Breast epithelium (tissue), 4 donors: ENCODE data around the gene KRT76. TPM values are rescaled to one million over a fixed set of nuclear protein-coding genes. Genes with fewer than 3 reads are reported as not detected.
"Not testable (repeated sequence)": the region's sequence is repeated elsewhere in the genome, so short reads cannot be mapped to it uniquely, and the experiment has no call there.

Experiments used
- DNase-seq, 2 donors: peaks; one replicate each; pipeline ENCODE4 v3.0.0-alpha.2; 2019; ENCODE audit warnings: low spot score in 2 of 2
- H3K27ac ChIP-seq, 2 donors: fragments of 200-600 bp; sonication (generic) in 1 of 2; one replicate each; pipeline ENCODE4 v1.5.1; 2016 to 2019; ENCODE audit warnings: mild to moderate bottlenecking in 1 of 2
- H3K27me3 ChIP-seq, 2 donors: fragments of 200-600 bp; sonication (generic) in 1 of 2; one replicate each; pipeline versions ENCODE4 v1.5.1 to v1.6.0; 2017 to 2019; ENCODE audit warnings: control low read depth in 1 of 2, mild to moderate bottlenecking in 1 of 2
- H3K36me3 ChIP-seq: fragments of 200-600 bp; one replicate; pipeline ENCODE4 v1.5.1; 2019
- H3K4me1 ChIP-seq, 2 donors: fragments of 200-600 bp; sonication (generic); one replicate each; pipeline ENCODE4 v1.5.1; 2016 to 2019; ENCODE audit warnings: control low read depth in 1 of 2
- H3K4me3 ChIP-seq, 3 donors: fragments of 200-600 bp; sonication (generic); 1 replicate in 2 of 3; 2 replicates in 1 of 3; pipeline ENCODE4 v1.5.1; 2016 to 2019; ENCODE audit warnings: mild to moderate bottlenecking in 3 of 3, moderate library complexity in 2 of 3
- H3K9me3 ChIP-seq, 2 donors: fragments of 200-600 bp; sonication (generic) in 1 of 2; one replicate each; pipeline ENCODE4 v1.5.1; 2016 to 2019; ENCODE audit warnings: control low read depth in 1 of 2
- POLR2A ChIP-seq: fragments of 450-650 bp; IDR thresholded peaks from one replicate; pipeline ENCODE4 v1.6.1; 2016; ENCODE audit warnings: antibody characterized with exemption, mild to moderate bottlenecking, moderate library complexity
- POLR2AphosphoS5 ChIP-seq, 3 donors: sonication (generic); formaldehyde crosslinking; IDR thresholded peaks; one replicate each; pipeline ENCODE4 v1.6.1; 2017; ENCODE audit warnings: antibody characterized with exemption in 3 of 3
- intact Hi-C: fragments of 100-400 bp; cut with DNase I; formaldehyde crosslinking; loops from one replicate; pipeline ENCODE4 v1.15.1; 2023; ENCODE audit warnings: low total_unique reads
- total RNA-seq, 3 donors: library from RNA; depleted of rRNA; stranded (reverse); fragments of >200 nt; gene quantifications; one replicate each; pipeline ENCODE4 v1.1.0, GENCODE V29; 2016
- TF ChIP-seq, protein P1 (sequence below), 3 donors: fragments of 450-650 bp; IDR thresholded peaks; one replicate each; pipeline ENCODE4 v1.5.1; 2016 to 2017; ENCODE audit warnings: antibody characterized with exemption in 3 of 3, mild to moderate bottlenecking in 3 of 3, moderate library complexity in 3 of 3

KRT76 gene
- total RNA-seq, 3 donors from 2014 or later = not detected

DNA sequence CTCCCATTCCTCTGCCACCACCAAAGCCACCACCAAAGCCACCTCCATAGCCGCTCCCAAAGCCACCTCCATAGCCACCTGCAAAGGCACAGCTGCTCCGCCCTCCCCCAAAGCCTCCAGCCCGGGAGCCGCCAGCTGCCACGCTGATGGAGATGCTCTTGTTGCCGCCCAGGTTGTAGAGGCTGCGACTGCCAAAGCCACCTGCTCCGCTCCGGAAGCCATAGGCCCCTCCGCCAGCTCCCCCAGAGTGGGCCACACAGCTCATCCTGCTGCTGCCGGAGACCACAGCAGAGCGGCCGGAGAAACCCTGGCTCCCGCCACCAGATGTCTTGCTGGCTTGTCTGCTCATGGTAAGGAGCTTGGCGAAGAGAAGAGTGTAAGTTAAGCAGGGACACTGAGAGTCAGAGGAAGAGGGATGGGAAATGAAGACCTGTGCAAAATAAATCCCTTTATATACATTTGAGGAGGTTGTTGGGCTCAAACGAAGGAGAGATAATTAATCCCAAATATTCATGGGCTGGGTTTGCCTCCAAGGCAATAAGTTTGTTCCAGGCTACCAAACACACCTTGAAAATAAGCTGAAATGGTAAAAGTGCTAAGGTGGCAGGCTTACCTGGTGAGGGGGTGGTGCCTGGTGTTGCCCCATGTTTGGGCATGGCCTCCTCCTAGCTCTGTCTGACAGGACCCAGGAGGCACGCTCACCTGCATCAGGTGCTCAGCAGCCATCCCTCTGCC, 18.7 kb upstream of the KRT76 start, which contains the start of gene KRT3:
Gene KRT3, minus strand, starts transcription at position 424 of the 735 bp plus-strand sequence. Its CDS starts 75 bp downstream, at position 349.
- Histone ChIP-seq H3K27ac (no peak within 1 kb of the TSS), H3K27me3 (no peaks in the 10 kb centered on the region), H3K9me3 (no peaks in the 10 kb centered on the region), H3K36me3 (no peaks in the 10 kb centered on the region), H3K4me1 (no peaks in the 10 kb centered on the region), H3K4me3 (no peak within 1 kb of the TSS)
- DNase-seq = no peak
- intact Hi-C loops = loop anchor here (10.0 kb wide), 1 partner anchor 49 kb away; the partner anchor contains the start of gene KRT78
- TF ChIP-seq, protein P1, sequence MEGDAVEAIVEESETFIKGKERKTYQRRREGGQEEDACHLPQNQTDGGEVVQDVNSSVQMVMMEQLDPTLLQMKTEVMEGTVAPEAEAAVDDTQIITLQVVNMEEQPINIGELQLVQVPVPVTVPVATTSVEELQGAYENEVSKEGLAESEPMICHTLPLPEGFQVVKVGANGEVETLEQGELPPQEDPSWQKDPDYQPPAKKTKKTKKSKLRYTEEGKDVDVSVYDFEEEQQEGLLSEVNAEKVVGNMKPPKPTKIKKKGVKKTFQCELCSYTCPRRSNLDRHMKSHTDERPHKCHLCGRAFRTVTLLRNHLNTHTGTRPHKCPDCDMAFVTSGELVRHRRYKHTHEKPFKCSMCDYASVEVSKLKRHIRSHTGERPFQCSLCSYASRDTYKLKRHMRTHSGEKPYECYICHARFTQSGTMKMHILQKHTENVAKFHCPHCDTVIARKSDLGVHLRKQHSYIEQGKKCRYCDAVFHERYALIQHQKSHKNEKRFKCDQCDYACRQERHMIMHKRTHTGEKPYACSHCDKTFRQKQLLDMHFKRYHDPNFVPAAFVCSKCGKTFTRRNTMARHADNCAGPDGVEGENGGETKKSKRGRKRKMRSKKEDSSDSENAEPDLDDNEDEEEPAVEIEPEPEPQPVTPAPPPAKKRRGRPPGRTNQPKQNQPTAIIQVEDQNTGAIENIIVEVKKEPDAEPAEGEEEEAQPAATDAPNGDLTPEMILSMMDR (IDR thresholded peaks at IDR 0.05) = no peak
- TF ChIP-seq POLR2AphosphoS5 (IDR thresholded peaks at IDR 0.05) (no peak), POLR2A (no peak)

DNA sequence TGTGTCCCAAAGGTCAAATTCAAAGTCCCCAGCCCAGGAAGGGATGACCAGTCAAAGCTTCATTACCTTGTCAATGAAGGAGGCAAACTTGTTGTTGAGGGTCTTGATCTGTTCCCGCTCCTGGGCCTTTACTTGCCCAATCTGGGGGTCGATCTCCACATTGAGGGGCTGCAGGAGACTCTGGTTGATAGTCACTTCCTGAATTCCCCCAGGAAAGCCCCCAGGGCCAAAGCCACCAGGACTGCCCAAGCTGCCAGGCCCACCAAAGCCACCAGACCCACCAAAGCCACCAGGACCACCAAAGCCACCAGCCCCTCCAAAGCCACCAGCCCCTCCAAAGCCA, 18.2 kb upstream of the KRT76 start:
- H3K36me3 ChIP-seq, H3K9me3 ChIP-seq, DNase-seq, H3K27me3 ChIP-seq, H3K4me3 ChIP-seq, H3K27ac ChIP-seq, H3K4me1 ChIP-seq: not testable (repeated sequence)
- intact Hi-C loops = loop anchor here (10.0 kb wide), 1 partner anchor 49 kb away; the partner anchor contains the start of gene KRT78

DNA sequence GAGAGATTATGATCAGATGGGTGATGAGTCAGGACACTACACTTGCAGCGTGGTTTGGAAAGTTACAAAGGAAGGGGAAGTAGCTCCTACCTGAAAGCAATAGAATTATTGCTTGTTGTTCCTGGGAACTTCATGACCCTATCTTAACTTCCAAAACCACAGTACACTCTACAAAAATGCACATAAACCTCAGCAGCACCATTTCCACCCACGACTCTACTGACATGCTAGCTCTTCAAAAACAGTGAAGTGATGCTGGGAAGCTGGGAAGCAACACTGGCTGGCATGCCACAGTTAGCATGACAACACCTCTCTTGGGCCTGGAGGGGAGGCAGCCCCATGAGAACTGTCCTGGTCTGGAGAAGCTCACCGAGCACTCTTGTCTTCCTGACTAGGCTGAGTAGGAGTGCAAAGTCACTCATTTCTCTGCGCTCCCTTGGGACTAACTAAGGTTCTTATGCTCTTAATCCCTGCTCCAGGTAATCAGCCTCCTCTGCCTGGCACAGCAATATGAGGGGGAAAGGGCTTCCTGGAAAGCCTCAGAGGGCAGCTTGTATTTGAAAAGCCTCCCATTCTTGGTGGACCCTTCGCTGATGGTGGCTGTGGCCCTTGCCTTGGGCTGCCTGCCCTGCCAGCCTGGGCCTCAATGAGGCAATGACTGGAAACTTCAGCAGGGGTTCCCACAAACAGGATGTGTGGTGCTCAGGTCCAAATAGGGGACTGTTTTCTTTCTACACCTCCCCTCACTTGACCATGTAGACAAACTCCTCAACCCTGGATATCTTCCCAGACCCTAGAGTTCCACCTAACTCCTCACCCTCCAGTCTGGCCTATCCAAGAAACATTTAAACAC, 17.6 kb upstream of the KRT76 start:
- no peaks in the 10 kb centered on the region for H3K36me3 ChIP-seq
- no peak overlapping the region for H3K27ac ChIP-seq
- no peak for DNase-seq
- H3K9me3 ChIP-seq = no peaks in the 10 kb centered on the region
- no peak overlapping the region for H3K4me3 ChIP-seq
- H3K27me3 ChIP-seq = peaks cover 0 to 4% of the 10 kb centered on the region in 2 donors
- no peaks in the 10 kb centered on the region for H3K4me1 ChIP-seq
- intact Hi-C loops = loop anchor here (10.0 kb wide), 1 partner anchor 50 kb away; the partner anchor contains the start of gene KRT78
- TF ChIP-seq, protein P1 (IDR thresholded peaks at IDR 0.05) = no peak
- TF ChIP-seq POLR2A (no peak), POLR2AphosphoS5 (IDR thresholded peaks at IDR 0.05) (no peak)

DNA sequence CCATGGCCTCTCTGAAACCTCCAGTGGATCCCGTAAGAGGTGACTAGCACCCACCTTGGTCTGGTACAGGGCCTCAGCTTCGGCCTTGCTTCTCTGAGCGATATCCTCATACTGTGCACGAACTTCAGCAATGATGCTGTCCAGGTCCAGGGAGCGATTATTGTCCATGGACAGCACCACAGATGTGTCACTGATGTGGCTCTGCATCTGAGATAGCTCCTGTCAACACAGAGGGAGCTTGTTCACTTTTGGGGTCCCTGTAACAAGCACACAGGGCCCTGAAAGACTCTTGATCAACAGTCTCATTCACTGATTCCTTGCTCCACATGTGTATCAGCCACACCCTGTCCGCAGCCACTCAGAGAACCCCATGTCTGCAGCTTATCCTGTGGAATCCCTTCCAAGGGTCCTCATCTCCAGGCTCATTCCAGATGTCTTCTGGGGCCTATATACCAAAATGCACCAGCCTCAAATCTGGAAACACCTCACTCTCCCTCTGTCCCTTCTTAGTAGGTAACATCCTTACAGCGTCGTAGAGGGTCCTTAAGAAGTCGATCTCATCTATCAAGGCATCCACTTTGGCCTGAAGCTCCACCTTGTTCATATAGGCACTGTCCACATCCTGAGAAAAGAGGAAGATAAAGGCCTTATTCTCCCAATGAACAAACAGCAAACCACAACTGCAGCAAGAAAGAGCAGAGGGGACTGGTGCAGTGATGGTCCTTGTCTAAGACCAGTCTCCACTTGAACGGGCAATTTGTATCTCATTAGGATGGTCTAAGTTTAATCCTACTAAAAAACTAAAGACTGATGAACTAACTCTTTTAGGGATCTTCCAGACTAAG, 15.3 kb upstream of the KRT76 start:
- no peak overlapping the region for H3K27ac ChIP-seq
- intact Hi-C loops = loop anchor here (10.0 kb wide), 1 partner anchor 52 kb away; the partner anchor contains the start of gene KRT78
- no peaks in the 10 kb centered on the region for H3K9me3 ChIP-seq
- no peak for DNase-seq
- H3K4me1 ChIP-seq = no peaks in the 10 kb centered on the region
- H3K4me3 ChIP-seq = no peak overlapping the region
- no peaks in the 10 kb centered on the region for H3K36me3 ChIP-seq
- TF ChIP-seq, protein P1 (IDR thresholded peaks at IDR 0.05) = no peak
- TF ChIP-seq POLR2A (no peak), POLR2AphosphoS5 (IDR thresholded peaks at IDR 0.05) (no peak)
- peaks cover 0 to 4% of the 10 kb centered on the region in 2 donors for H3K27me3 ChIP-seq
